Measurements from ENCODE around the gene THG1L. TPM values are rescaled to one million over a fixed set of nuclear protein-coding genes. Genes with fewer than 3 reads are reported as not detected.

THG1L gene
- total RNA-seq, 1 experiment from 2014 or later: 14.4 TPM

GRCh38 chr5:157758706-157759105 is 27.5 kb downstream of the THG1L start:
- DNase-seq (ENCODE audit: low read depth): no peak

DNA sequence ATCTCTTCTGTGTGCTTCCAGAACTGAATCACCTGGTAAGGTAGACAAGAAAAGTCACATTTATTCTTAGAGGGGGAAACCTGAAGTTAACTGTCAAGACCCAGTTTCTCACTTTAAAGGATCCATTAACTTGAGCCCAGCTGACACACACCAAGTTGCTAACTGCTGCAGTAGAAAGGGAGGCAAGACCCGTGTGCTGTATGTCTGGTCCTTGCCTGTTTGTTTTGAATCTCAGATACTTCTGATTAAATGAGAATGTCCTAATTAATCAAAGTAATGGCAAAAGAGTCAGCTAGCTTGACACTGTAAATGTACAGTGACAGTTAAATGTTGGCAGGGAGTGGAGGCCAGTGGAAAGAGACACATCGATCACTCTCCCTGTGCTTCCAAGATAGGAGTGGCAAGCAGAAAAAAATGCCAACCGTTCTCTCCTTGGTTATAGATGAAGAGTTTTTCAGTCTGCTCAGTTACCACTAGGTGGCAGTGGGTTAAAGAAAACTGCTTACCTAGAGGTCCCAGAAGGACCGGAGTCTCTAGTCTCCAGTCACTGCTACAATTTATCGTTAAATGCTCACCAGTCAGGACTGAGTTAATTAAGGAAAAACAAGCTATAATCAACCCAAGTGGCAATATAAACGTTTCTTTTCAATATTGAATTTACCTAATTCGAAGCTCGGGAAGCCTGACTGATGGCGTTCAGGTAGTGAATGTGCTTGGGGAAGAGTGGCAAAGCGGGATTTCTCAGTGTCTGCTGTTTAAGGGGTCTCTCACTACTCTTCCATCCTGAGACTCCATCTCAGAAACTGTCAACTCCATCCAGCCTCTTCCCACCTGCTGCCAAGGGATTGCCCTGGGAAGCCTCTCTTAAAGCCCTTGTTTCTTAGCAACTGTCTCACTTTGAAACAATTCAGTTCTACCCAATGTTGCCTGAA is 30.7 kb downstream of the THG1L start:
- peak; percentile 67 for DNase-seq (ENCODE audit: low read depth)

GRCh38 chr5:157764531-157764930 is 33.3 kb downstream of the THG1L start:
- no peak for DNase-seq (ENCODE audit: low read depth)

DNA sequence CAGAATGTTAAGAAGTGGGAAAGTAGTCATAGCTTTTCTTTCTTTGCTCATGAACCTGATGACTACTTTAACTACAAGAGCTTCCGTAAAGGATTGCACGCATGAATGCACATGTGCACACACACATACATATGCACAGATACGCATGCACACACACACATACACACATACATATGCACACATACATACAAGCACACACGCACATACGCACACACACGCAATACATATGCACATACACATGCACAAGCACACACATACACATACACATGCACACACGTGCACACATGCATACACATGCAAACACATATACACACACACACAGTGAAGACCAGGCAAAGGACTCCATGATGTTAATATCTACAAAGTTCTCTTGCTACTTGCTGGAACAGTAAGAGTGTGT is 35.2 kb downstream of the THG1L start:
- DNase-seq (ENCODE audit: low read depth): no peak

DNA sequence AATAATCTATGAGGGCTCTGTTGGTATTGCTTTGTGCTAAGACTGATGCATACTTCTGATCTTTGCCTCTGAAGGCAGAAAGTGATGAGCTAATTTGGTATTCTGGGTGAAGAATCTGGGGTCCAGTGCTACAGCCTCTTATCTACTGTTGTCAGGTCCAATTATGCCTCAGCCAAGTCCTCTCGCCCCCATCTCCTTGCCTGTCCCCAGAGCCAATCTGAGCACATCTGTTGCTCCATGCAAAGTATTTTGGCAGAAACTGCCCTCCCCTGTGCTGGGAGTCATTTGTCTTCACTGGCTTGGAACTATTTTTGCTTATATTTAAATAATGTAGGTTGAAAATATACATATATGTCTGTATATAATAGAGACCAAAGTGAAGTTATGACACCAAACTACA is 35.7 kb downstream of the THG1L start:
- no peak for DNase-seq (ENCODE audit: low read depth)

DNA sequence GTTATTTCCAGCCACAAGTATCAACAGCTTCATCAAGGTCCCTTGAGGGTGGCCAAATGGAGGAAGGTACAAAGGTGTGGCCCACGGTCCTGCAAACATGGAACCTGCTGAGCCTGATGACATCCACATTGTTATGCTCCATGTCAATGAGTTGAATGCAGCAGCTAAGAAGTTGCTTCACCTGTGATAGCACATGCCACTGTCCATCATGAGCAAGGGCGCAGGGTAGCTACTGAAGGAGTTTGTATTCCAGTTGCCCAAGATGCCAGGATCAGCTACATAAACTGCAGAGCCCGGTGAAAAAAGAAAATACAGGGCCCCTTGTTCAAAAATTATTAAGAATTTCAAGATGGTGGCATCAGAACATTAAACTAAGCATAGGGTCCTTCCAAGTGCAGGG is 36.5 kb downstream of the THG1L start:
- DNase-seq (ENCODE audit: low read depth): no peak

DNA sequence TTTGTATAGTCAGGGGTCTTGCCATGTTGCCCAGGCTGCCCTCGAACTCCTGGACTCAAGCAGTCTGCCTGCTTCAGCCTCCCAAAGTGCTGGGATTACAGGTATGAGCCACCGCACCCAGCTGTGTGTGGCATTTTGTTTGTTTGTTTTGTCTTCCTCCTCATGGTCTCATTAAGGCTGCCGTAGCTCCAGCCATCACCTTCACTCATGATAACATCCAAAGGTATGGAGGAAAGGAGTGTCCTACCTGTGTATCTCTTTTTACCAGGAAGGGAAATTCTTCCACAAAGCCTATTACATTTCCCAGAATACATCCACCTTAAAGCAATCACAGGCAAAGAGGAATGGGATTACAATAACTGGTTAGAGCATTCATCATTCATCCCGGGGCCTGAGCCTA is 39.4 kb downstream of the THG1L start:
- no peak for DNase-seq (ENCODE audit: low read depth)

GRCh38 chr5:157772127-157772526 is 40.9 kb downstream of the THG1L start:
- no peak for DNase-seq (ENCODE audit: low read depth)

DNA sequence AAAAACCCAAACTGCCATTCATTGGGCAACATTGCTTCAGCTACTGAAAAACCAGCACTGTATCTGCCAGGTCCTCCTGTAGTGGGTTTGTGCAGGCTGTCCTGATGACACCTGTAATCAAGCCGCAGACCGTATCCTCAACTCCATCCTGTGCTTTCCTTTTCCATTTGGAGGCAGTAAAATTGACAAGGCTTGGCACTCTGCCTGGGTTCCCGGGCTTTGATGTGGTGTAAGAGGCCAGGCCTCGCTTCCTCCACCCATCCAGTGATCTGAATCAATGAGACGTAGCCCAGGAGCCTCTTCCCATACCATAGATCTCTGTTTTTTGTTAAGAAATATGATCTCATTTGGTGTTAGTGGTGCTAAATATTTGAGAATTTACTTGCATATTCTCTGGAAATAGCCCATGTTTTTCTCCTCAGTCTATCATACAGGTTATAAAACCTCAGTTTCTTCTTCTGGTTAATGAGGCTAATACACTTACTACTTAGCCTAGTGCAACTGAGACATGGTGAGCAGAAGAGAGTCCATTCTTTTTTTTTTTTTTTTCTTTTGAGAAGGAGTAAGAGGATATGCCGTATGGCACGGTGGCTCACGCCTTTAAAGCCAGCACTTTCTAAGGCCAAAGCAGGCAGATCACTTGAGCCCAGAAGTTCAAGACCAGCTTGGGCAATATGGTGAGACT is 47.0 kb downstream of the THG1L start:
- peak; percentile 75 for DNase-seq (ENCODE audit: low read depth)

- no peak for DNase-seq (ENCODE audit: low read depth)
These were observed 48.0 kb downstream of the THG1L start for GRCh38 chr5:157779221-157779620.

- no peak for DNase-seq (ENCODE audit: low read depth)
These were observed 54.6 kb downstream of the THG1L start for GRCh38 chr5:157785801-157786200.

Other genes with a start within 250 kb of the THG1L start
- gene ADAM19, start 155.6 kb upstream of the THG1L start, total RNA-seq (2014; rRNA removed; shearing (Covaris generic)): 38.4 and 57.2 TPM in 2 replicates
- gene SOX30, start 79.0 kb upstream of the THG1L start, total RNA-seq (2014; rRNA removed; shearing (Covaris generic)): 0.12 and 0.22 TPM in 2 replicates
- not detected in 2 replicates for gene C5orf52, start 59.9 kb upstream of the THG1L start, total RNA-seq (2014; rRNA removed; shearing (Covaris generic))
- gene LSM11, start 12.3 kb downstream of the THG1L start, total RNA-seq (2014; rRNA removed; shearing (Covaris generic)): 3.0 and 5.1 TPM in 2 replicates
- gene CLINT1, start 127.7 kb downstream of the THG1L start, total RNA-seq (2014; rRNA removed; shearing (Covaris generic)): 50.6 and 71.5 TPM in 2 replicates